Left kidney (tissue), 8 donors: ENCODE measurements around the gene ITGAD. TPM values are rescaled to one million over a fixed set of nuclear protein-coding genes. Genes with fewer than 3 reads are reported as not detected.

ENCODE experiments used
- DNase-seq: peaks from one replicate; pipeline ENCODE4 v3.0.0-alpha.2; 2013
- long read RNA-seq, 8 donors: transcript quantifications; one replicate each; lab custom pipeline, GENCODE V29; 2026
- polyA plus RNA-seq: library from polyadenylated mRNA; unstranded; fragments of 120-200 nt; gene quantifications from one replicate; pipeline ENCODE4 v1.2.1, GENCODE V29; 2013; ENCODE audit not compliant: insufficient read length

The ITGAD gene
- 0.52 TPM for polyA plus RNA-seq
- long read RNA-seq, donor 1: 0 reads
- long read RNA-seq, donor 2, partial matches to known transcripts: 13 of 13 reads
- long read RNA-seq, donor 2, other reads (novel, unspliced or antisense): 0 of 13 reads
- long read RNA-seq, donor 3: 0 reads
- long read RNA-seq, donor 4: 0 reads
- long read RNA-seq, donor 5: 0 reads
- long read RNA-seq, donor 6: 0 reads
- long read RNA-seq, donor 7: 0 reads
- long read RNA-seq, donor 8: 0 reads

GRCh38 chr16:31393056-31393455 is at the start of gene ITGAD:
Gene ITGAD (plus strand): TSS chr16:31393335. CDS start chr16:31393361, 26 bp downstream.
- no peak for DNase-seq

GRCh38 chr16:31344712-31345111 is 48.4 kb upstream of the ITGAD start:
- DNase-seq: no peak

GRCh38 chr16:31347445-31347844 is 45.7 kb upstream of the ITGAD start:
- DNase-seq: no peak

- no peak for DNase-seq
Measured at GRCh38 chr16:31348579-31348978, 44.6 kb upstream of the ITGAD start.

- DNase-seq: no peak
Measured at GRCh38 chr16:31350275-31351005, 42.7 kb upstream of the ITGAD start.

GRCh38 chr16:31351246-31351941 is 41.7 kb upstream of the ITGAD start:
- DNase-seq: no peak

- no peak for DNase-seq
Measured at GRCh38 chr16:31351942-31352325, 41.2 kb upstream of the ITGAD start.

GRCh38 chr16:31352376-31353115 is 40.6 kb upstream of the ITGAD start:
- no peak for DNase-seq

GRCh38 chr16:31354394-31355291 is 38.5 kb upstream of the ITGAD start, which contains the start of gene ITGAX:
Gene ITGAX (plus strand): TSS chr16:31355176. CDS start chr16:31355255, 79 bp downstream.
- peak; percentile 4 for DNase-seq

GRCh38 chr16:31355431-31356100 is 37.6 kb upstream of the ITGAD start:
- no peak for DNase-seq

- no peak for DNase-seq
Measured at GRCh38 chr16:31356566-31357323, 36.4 kb upstream of the ITGAD start.

- DNase-seq: no peak
Measured at GRCh38 chr16:31357324-31358109, 35.6 kb upstream of the ITGAD start.

- DNase-seq: no peak
Measured at GRCh38 chr16:31360251-31360650, 32.9 kb upstream of the ITGAD start.

- no peak for DNase-seq
Measured at GRCh38 chr16:31361201-31362110, 31.7 kb upstream of the ITGAD start.

- no peak for DNase-seq
Measured at GRCh38 chr16:31362476-31363405, 30.4 kb upstream of the ITGAD start.

- no peak for DNase-seq
Measured at GRCh38 chr16:31363721-31364120, 29.4 kb upstream of the ITGAD start.

GRCh38 chr16:31364421-31364820 is 28.7 kb upstream of the ITGAD start:
- DNase-seq: no peak
